OCI-LY3 (cell line): ENCODE data around the gene LIPM.

Experiments
- H2AFZ ChIP-seq: fragments of 200-600, 300-600 bp; shearing (Covaris generic); 2 replicates; pipeline ENCODE4 v1.6.0; 2014; ENCODE audit warnings: antibody characterized with exemption, low read depth, low read length
- H3K27ac ChIP-seq: fragments of 200-600, 300-600 bp; sonication (generic); 2 replicates; pipeline ENCODE4 v1.5.1; 2014; ENCODE audit warnings: mild to moderate bottlenecking, low read length, moderate library complexity, mixed read lengths
- H3K27me3 ChIP-seq: fragments of 200-600, 300-600 bp; sonication (generic); 2 replicates; pipeline ENCODE4 v1.6.1; 2014; ENCODE audit warnings: low read depth, low read length, mixed read lengths
- H3K36me3 ChIP-seq: fragments of 200-600, 300-600 bp; sonication (generic); replicated peaks from 2 replicates; pipeline ENCODE3; 2014; ENCODE audit warnings: low read depth, low read length, mixed read lengths
- H3K4me1 ChIP-seq: fragments of 300-600, 200-600 bp; sonication (generic); 2 replicates; pipeline ENCODE4 v1.6.1; 2014; ENCODE audit warnings: low read length, mixed read lengths
- H3K4me2 ChIP-seq: fragments of 200-600, 300-600 bp; sonication (generic); 2 replicates; pipeline ENCODE4 v1.6.1; 2014; ENCODE audit warnings: low read length, mixed read lengths
- H3K4me3 ChIP-seq: fragments of 300-600, 200-600 bp; sonication (generic); 2 replicates; pipeline ENCODE4 v1.5.1; 2014; ENCODE audit warnings: antibody characterized with exemption, mild to moderate bottlenecking, low read length, moderate library complexity
- H3K79me2 ChIP-seq: fragments of 300-600, 200-600 bp; shearing (Covaris generic); 2 replicates; pipeline ENCODE4 v1.6.1; 2014; ENCODE audit warnings: mild to moderate bottlenecking, low read length, mixed read lengths
- H3K9ac ChIP-seq: fragments of 300-600, 200-600 bp; shearing (Covaris generic); 2 replicates; pipeline ENCODE4 v1.6.0; 2014; ENCODE audit warnings: mild to moderate bottlenecking, low read length, moderate library complexity
- H3K9me3 ChIP-seq: fragments of 200-600, 300-600 bp; shearing (Covaris generic); 2 replicates; pipeline ENCODE4 v1.6.1; 2014; ENCODE audit warnings: low read length, mixed read lengths; ENCODE audit not compliant: insufficient read depth
- H4K20me1 ChIP-seq: fragments of 200-600, 300-600 bp; sonication (generic); 2 replicates; pipeline ENCODE4 v1.6.1; 2016; ENCODE audit warnings: low read length, mixed read lengths; ENCODE audit not compliant: insufficient read depth
- EZH2phosphoT487 ChIP-seq: fragments of 200-600 bp; shearing (Covaris generic); IDR thresholded peaks from 2 replicates; pipeline ENCODE4 v1.6.1; 2018; ENCODE audit warnings: antibody characterized with exemption, mixed run types, low read depth
- TF ChIP-seq, protein P1 (sequence below): fragments of 200-600, 300-600 bp; sonication (generic); IDR thresholded peaks from 2 replicates; pipeline ENCODE4 v1.5.1; 2014; ENCODE audit warnings: antibody characterized with exemption, low read length, low read depth

Gene LIPM

GRCh38 chr10:88783724-88784123 lies 18.8 kb upstream of the LIPM start:
- no peak overlapping the region for H3K27ac ChIP-seq
- H3K4me1 ChIP-seq = peaks cover 13% of the 10 kb centered on the region
- no peaks in the 10 kb centered on the region for H4K20me1 ChIP-seq
- no peaks in the 10 kb centered on the region for H3K27me3 ChIP-seq
- H3K4me2 ChIP-seq = no peak overlapping the region
- no peaks in the 10 kb centered on the region for H3K9me3 ChIP-seq
- no peak overlapping the region for H2AFZ ChIP-seq
- H3K9ac ChIP-seq = no peak overlapping the region
- no peaks in the 10 kb centered on the region for H3K79me2 ChIP-seq
- H3K36me3 ChIP-seq = peaks cover 4% of the 10 kb centered on the region
- no peak overlapping the region for H3K4me3 ChIP-seq
- TF ChIP-seq, protein P1, sequence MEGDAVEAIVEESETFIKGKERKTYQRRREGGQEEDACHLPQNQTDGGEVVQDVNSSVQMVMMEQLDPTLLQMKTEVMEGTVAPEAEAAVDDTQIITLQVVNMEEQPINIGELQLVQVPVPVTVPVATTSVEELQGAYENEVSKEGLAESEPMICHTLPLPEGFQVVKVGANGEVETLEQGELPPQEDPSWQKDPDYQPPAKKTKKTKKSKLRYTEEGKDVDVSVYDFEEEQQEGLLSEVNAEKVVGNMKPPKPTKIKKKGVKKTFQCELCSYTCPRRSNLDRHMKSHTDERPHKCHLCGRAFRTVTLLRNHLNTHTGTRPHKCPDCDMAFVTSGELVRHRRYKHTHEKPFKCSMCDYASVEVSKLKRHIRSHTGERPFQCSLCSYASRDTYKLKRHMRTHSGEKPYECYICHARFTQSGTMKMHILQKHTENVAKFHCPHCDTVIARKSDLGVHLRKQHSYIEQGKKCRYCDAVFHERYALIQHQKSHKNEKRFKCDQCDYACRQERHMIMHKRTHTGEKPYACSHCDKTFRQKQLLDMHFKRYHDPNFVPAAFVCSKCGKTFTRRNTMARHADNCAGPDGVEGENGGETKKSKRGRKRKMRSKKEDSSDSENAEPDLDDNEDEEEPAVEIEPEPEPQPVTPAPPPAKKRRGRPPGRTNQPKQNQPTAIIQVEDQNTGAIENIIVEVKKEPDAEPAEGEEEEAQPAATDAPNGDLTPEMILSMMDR = no peak
- no peak for TF ChIP-seq EZH2phosphoT487

GRCh38 chr10:88786032-88786770 lies 16.3 kb upstream of the LIPM start:
- no peak overlapping the region for H3K4me2 ChIP-seq
- no peak overlapping the region for H2AFZ ChIP-seq
- no peaks in the 10 kb centered on the region for H3K36me3 ChIP-seq
- no peak overlapping the region for H3K27ac ChIP-seq
- no peak overlapping the region for H3K4me3 ChIP-seq
- no peak overlapping the region for H3K9ac ChIP-seq
- H3K27me3 ChIP-seq = no peaks in the 10 kb centered on the region
- TF ChIP-seq, protein P1 = no peak
- TF ChIP-seq EZH2phosphoT487 = no peak
- H3K79me2 ChIP-seq = no peaks in the 10 kb centered on the region
- H3K9me3 ChIP-seq = no peaks in the 10 kb centered on the region
- peaks cover 13% of the 10 kb centered on the region for H3K4me1 ChIP-seq
- no peaks in the 10 kb centered on the region for H4K20me1 ChIP-seq

GRCh38 chr10:88787463-88787862 lies 15.1 kb upstream of the LIPM start:
- Histone ChIP-seq H3K9me3 (no peaks in the 10 kb centered on the region), H3K27me3 (no peaks in the 10 kb centered on the region), H3K4me1 (peaks cover 18% of the 10 kb centered on the region), H4K20me1 (no peaks in the 10 kb centered on the region), H3K9ac (no peak overlapping the region), H3K4me3 (no peak overlapping the region), H3K4me2 (no peak overlapping the region), H2AFZ (no peak overlapping the region), H3K79me2 (no peaks in the 10 kb centered on the region), H3K27ac (no peak overlapping the region), H3K36me3 (no peaks in the 10 kb centered on the region)
- TF ChIP-seq, protein P1 = no peak
- no peak for TF ChIP-seq EZH2phosphoT487

DNA sequence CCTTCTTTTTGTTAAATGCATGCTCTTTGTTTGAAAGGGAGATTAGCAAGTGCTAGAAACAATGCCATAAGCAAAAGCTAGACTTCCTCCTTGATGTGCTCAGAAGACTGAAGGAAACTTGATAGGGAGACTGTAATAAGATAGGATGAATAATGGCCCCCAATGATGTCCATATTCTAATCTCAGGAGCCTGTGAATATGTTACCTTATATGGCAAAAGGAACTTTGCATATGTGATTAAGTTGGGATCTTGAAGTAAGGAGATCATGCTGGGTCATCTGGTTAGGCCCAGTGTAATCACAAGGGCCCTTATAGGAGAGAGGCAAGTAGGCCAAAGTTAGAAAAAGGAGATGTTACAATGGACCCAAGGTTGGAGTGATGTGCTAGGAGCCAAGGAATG lies 13.6 kb upstream of the LIPM start:
- H3K36me3 ChIP-seq = no peaks in the 10 kb centered on the region
- no peaks in the 10 kb centered on the region for H4K20me1 ChIP-seq
- no peak overlapping the region for H3K4me2 ChIP-seq
- H3K4me1 ChIP-seq = peaks cover 32% of the 10 kb centered on the region
- H3K9me3 ChIP-seq = no peaks in the 10 kb centered on the region
- H2AFZ ChIP-seq = no peak overlapping the region
- H3K4me3 ChIP-seq = no peak overlapping the region
- H3K9ac ChIP-seq = no peak overlapping the region
- no peak for TF ChIP-seq EZH2phosphoT487
- TF ChIP-seq, protein P1 = no peak
- no peaks in the 10 kb centered on the region for H3K27me3 ChIP-seq
- H3K79me2 ChIP-seq = no peaks in the 10 kb centered on the region
- H3K27ac ChIP-seq = no peak overlapping the region
